Retinal pigment epithelial cell (primary cell): ENCODE data around the gene GRIA4.

ENCODE experiments used
- DNase-seq: peaks from one replicate; pipeline ENCODE4 v3.0.0-alpha.2; 2010; ENCODE audit warnings: low read depth
- H3K4me3 ChIP-seq: 2 replicates; pipeline ENCODE4 v1.5.1; 2011; ENCODE audit warnings: mild to moderate bottlenecking, low read length, control low read depth, moderate library complexity
- CTCF ChIP-seq: conservative IDR thresholded peaks from 2 replicates; pipeline ENCODE4 v1.5.1; 2011; ENCODE audit warnings: low read depth, low read length, control low read depth, inconsistent platforms

The GRIA4 gene

GRCh38 chr11:105609832-105610781 is at the start of gene GRIA4:
GRIA4 (plus strand) TSS chr11:105610073; CDS start chr11:105610998, 925 bp downstream.
- DNase-seq: no peak
- peak within 1 kb of the TSS; percentile 54 for H3K4me3 ChIP-seq
- TF ChIP-seq CTCF: no peak

GRCh38 chr11:105573091-105573490 is 36.8 kb upstream of the GRIA4 start:
- no peak for TF ChIP-seq CTCF
- no peak overlapping the region for H3K4me3 ChIP-seq
- no peak for DNase-seq

- H3K4me3 ChIP-seq: no peak overlapping the region
- no peak for TF ChIP-seq CTCF
- no peak for DNase-seq
Measured at GRCh38 chr11:105574974-105575373, 34.9 kb upstream of the GRIA4 start.

- no peak for DNase-seq
- H3K4me3 ChIP-seq: no peak overlapping the region
- peak; percentile 20 for TF ChIP-seq CTCF
Measured at GRCh38 chr11:105577641-105578040, 32.2 kb upstream of the GRIA4 start.

GRCh38 chr11:105579111-105579510 is 30.8 kb upstream of the GRIA4 start:
- no peak overlapping the region for H3K4me3 ChIP-seq
- no peak for TF ChIP-seq CTCF
- no peak for DNase-seq

GRCh38 chr11:105582497-105582896 is 27.4 kb upstream of the GRIA4 start:
- no peak for DNase-seq
- no peak overlapping the region for H3K4me3 ChIP-seq
- TF ChIP-seq CTCF: no peak

- no peak for TF ChIP-seq CTCF
- H3K4me3 ChIP-seq: no peak overlapping the region
- no peak for DNase-seq
Measured at GRCh38 chr11:105588001-105588400, 21.9 kb upstream of the GRIA4 start.
